ENCODE measurements around the gene LCP1. TPM values are rescaled to one million over a fixed set of nuclear protein-coding genes. Genes with fewer than 3 reads are reported as not detected.

Gene LCP1
- total and polyA plus RNA-seq, 9 of the 15 experiments (the other 6 are each of a cell fraction or from before 2014, with no cell fraction given), result 83.0 to 255 (median 163) TPM

DNA sequence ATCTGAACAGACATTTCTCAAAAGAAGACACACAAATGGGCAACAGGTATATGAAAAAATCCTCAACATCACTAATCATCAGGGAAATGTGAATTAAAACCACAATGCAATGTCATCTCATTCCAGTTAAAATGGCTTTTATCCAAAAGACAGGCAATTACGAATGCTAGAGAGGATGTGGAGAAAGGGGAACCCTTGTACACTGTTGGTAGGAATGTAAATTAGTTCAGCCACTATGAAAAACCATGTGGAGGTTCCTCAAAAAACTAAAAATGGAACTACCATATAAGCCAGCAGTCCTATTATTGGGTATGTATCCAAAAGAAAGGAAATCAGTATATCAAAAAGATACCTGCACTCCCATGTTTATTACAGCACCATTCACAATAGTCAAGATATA, 104.7 kb downstream of the LCP1 start:
- DNase-seq (ENCODE audit: extremely low read depth in 1 of 4, low spot score in 3 of 4) (no peak), FAIRE-seq (no peak), ATAC-seq (no peak)
- intact Hi-C loops (cut with micrococcal nuclease) (no loop called here), in situ Hi-C loops (cut with MboI) (no loop called here)
- Histone ChIP-seq H3K79me2 (ENCODE audit: control insufficient read depth, insufficient read depth, low read length) (no peaks in the 10 kb centered on the region), H3K4me3 (no peak overlapping the region), H3K27me3 (ENCODE audit: control insufficient read depth in 2 of 2, insufficient read depth in 2 of 2, low read length in 2 of 2) (no peaks in the 10 kb centered on the region), H3K4me2 (ENCODE audit: insufficient read depth, low read length) (no peak overlapping the region), H3K36me3 (ENCODE audit: control insufficient read depth, insufficient read depth, low read length) (no peaks in the 10 kb centered on the region), H3K9me3 (replicated peaks; ENCODE audit: control insufficient read depth, insufficient read depth, low read depth, low read length) (no peaks in the 10 kb centered on the region), H4K20me1 (replicated peaks; ENCODE audit: control insufficient read depth, insufficient read depth, low read length) (no peaks in the 10 kb centered on the region), H3K4me1 (replicated peaks in 1 of 2; ENCODE audit: control insufficient read depth in 2 of 2, insufficient read depth in 2 of 2, low read length in 2 of 2) (no peaks in the 10 kb centered on the region), H3K9ac (ENCODE audit: insufficient read depth in 1 of 2, low read depth in 2 of 2, low read length in 2 of 2) (no peak overlapping the region), H3K9me1 (ENCODE audit: control insufficient read depth, insufficient read depth, low read length) (no peaks in the 10 kb centered on the region), H3K27ac (ENCODE audit: extremely low read depth, low read depth, low read length) (no peak overlapping the region), H2AFZ (ENCODE audit: low read depth, low read length) (no peak overlapping the region)
- POLR2A ChIA-PET, result no interaction called here
- no TSS peak for BruUV-seq (replicated peaks)
- WGBS (ENCODE audit: insufficient coverage, low coverage, missing lambda C conversion rate), result 75% methylated on average over 1 of the region's 1 CpG
- CTCF ChIA-PET (ENCODE audit: low intra/inter-chr PET ratio), result no interaction called here
- TF ChIP-seq NR2C1 (IDR thresholded peaks at IDR 0.05) (no peak), NR2C1 (tag; IDR thresholded peaks at IDR 0.05) (no peak), CBX1 (IDR thresholded peaks at IDR 0.05; ENCODE audit: low read depth) (no peak), SP2 (IDR thresholded peaks at IDR 0.05; ENCODE audit: extremely low read depth, low read depth, low read length, poor library complexity, severe bottlenecking) (no peak), ZFP36 (IDR thresholded peaks at IDR 0.05; ENCODE audit: low read depth, low read length, partially characterized antibody) (no peak), ZFP30 (CRISPR knock-in tag; IDR thresholded peaks at IDR 0.05; ENCODE audit: borderline replicate concordance) (no peak)
- TF ChIP-seq, protein P1, sequence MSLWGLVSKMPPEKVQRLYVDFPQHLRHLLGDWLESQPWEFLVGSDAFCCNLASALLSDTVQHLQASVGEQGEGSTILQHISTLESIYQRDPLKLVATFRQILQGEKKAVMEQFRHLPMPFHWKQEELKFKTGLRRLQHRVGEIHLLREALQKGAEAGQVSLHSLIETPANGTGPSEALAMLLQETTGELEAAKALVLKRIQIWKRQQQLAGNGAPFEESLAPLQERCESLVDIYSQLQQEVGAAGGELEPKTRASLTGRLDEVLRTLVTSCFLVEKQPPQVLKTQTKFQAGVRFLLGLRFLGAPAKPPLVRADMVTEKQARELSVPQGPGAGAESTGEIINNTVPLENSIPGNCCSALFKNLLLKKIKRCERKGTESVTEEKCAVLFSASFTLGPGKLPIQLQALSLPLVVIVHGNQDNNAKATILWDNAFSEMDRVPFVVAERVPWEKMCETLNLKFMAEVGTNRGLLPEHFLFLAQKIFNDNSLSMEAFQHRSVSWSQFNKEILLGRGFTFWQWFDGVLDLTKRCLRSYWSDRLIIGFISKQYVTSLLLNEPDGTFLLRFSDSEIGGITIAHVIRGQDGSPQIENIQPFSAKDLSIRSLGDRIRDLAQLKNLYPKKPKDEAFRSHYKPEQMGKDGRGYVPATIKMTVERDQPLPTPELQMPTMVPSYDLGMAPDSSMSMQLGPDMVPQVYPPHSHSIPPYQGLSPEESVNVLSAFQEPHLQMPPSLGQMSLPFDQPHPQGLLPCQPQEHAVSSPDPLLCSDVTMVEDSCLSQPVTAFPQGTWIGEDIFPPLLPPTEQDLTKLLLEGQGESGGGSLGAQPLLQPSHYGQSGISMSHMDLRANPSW (CRISPR knock-in tag; IDR thresholded peaks at IDR 0.05), result no peak

Measured in K562 (cell line).